HCT116 (cell line): ENCODE measurements around the gene CDH16. TPM values are rescaled to one million over a fixed set of nuclear protein-coding genes. Genes with fewer than 3 reads are reported as not detected.

ENCODE experiments used
- ATAC-seq: fragments of 200-7000 bp; cut with Tn5 transposase; 2 replicates; pipeline ENCODE4 v1.9.1; 2020; ENCODE audit warnings: mild to moderate bottlenecking, moderate library complexity
- BruUV-seq: library from RNA; stranded (reverse); fragments of 400-500 nt; replicated peaks from 2 replicates; lab custom pipeline; 2021; lab: Mats Ljungman, UMichigan
- CTCF ChIA-PET: fragments of 300-600 bp; sonication (Branson Sonifier 250); formaldehyde crosslinking; loops from one replicate; lab custom pipeline; 2021; ENCODE audit warnings: antibody characterized with exemption; lab: Charles Lee
- POLR2A ChIA-PET: fragments of 300-600, 350-600 bp; sonication (Branson Sonifier 250); formaldehyde crosslinking; loops from one replicate; lab custom pipeline; 2021; ENCODE audit warnings: antibody characterized with exemption; lab: Charles Lee
- RAD21 ChIA-PET, 2 experiments: fragments of 300-600 bp; sonication (Branson Sonifier 250); formaldehyde crosslinking; loops; one replicate each; lab custom pipeline; 2023; ENCODE audit warnings: low total read pairs in 2 of 2; ENCODE audit not compliant: uncharacterized antibody in 2 of 2, unreplicated experiment in 2 of 2, low non-redundant PET in 1 of 2; lab: Charles Lee
- DNase-seq: peaks from one replicate; pipeline ENCODE4 v3.0.0-alpha.2; 2010; ENCODE audit warnings: low read depth, low spot score
- H2AFZ ChIP-seq: fragments of 200-600 bp; shearing (Covaris generic), sonication (generic); 2 replicates; pipeline ENCODE4 v1.6.1; 2017; ENCODE audit warnings: low read depth, mixed run types, mixed read lengths, antibody characterized with exemption, low read length; ENCODE audit not compliant: poor library complexity, severe bottlenecking
- H3K27ac ChIP-seq: 2 replicates; pipeline ENCODE4 v1.5.1; 2012; ENCODE audit warnings: low read depth, low read length
- H3K27me3 ChIP-seq: fragments of 200-600 bp; sonication (generic); 2 replicates; pipeline ENCODE4 v1.6.1; 2016; ENCODE audit warnings: mixed run types, low read length, mixed read lengths; ENCODE audit not compliant: insufficient read depth
- H3K36me3 ChIP-seq, 2 experiments: fragments of 200-500 bp in 1 of 2; fragments of 200-600 bp in 1 of 2; sonication (Bioruptor generic) in 1 of 2; sonication (generic) in 1 of 2; 2 replicates each; pipeline versions ENCODE4 v1.5.1 to v1.6.1; 2014 to 2016; ENCODE audit warnings: low read length in 2 of 2, inconsistent platforms in 1 of 2, mixed read lengths in 1 of 2, mixed run types in 1 of 2; ENCODE audit not compliant: insufficient read depth in 2 of 2, control insufficient read depth in 1 of 2
- H3K4me1 ChIP-seq, 2 experiments: fragments of 200-600 bp in 1 of 2; sonication (generic) in 1 of 2; 2 replicates each; pipeline versions ENCODE4 v1.5.1 to v1.6.1; 2012 to 2017; ENCODE audit warnings: low read length in 2 of 2, inconsistent platforms in 1 of 2, mild to moderate bottlenecking in 1 of 2, mixed read lengths in 1 of 2, mixed run types in 1 of 2, moderate library complexity in 1 of 2; ENCODE audit not compliant: insufficient read depth in 2 of 2, control insufficient read depth in 1 of 2
- H3K4me2 ChIP-seq: fragments of 200-600 bp; sonication (generic); 2 replicates; pipeline ENCODE4 v1.6.1; 2017; ENCODE audit warnings: mixed run types, low read length, mixed read lengths
- H3K4me3 ChIP-seq, 2 experiments: fragments of 200-600 bp in 1 of 2; sonication (generic) in 1 of 2; replicated peaks in 1 of 2; 2 replicates each; pipeline ENCODE4 v1.5.1; 2011 to 2016; ENCODE audit warnings: low read length in 2 of 2, control low read depth in 1 of 2, low read depth in 1 of 2, mild to moderate bottlenecking in 1 of 2, mixed read lengths in 1 of 2, mixed run types in 1 of 2
- H3K79me2 ChIP-seq: fragments of 200-600 bp; sonication (generic); 2 replicates; pipeline ENCODE4 v1.6.1; 2017; ENCODE audit warnings: mild to moderate bottlenecking, mixed run types, low read length, moderate library complexity, mixed read lengths; ENCODE audit not compliant: insufficient read depth
- H3K9ac ChIP-seq: fragments of 200-600 bp; sonication (generic); 2 replicates; pipeline ENCODE4 v1.6.1; 2016; ENCODE audit warnings: low read length, mixed read lengths
- H3K9me2 ChIP-seq: fragments of 200-600 bp; sonication (generic), shearing (Covaris generic); 2 replicates; pipeline ENCODE4 v1.6.1; 2017; ENCODE audit warnings: mixed run types, mild to moderate bottlenecking, moderate library complexity; ENCODE audit not compliant: insufficient read depth
- H3K9me3 ChIP-seq, 2 experiments: fragments of 200-500 bp in 1 of 2; fragments of 200-600 bp in 1 of 2; sonication (Bioruptor generic) in 1 of 2; sonication (generic) in 1 of 2; 2 replicates each; pipeline ENCODE4 v1.6.1; 2014 to 2017; ENCODE audit warnings: low read length in 2 of 2, mixed read lengths in 2 of 2, inconsistent platforms in 1 of 2, low read depth in 1 of 2, mild to moderate bottlenecking in 1 of 2, mixed run types in 1 of 2, moderate library complexity in 1 of 2; ENCODE audit not compliant: control insufficient read depth in 1 of 2, insufficient read depth in 1 of 2
- H4K20me1 ChIP-seq: fragments of 200-600 bp; sonication (generic), shearing (Covaris generic); 2 replicates; pipeline ENCODE4 v1.6.1; 2017; ENCODE audit warnings: mixed run types, mild to moderate bottlenecking, moderate library complexity; ENCODE audit not compliant: insufficient read depth
- CTCF ChIP-seq, 3 experiments: fragments of 200-600 bp in 1 of 3; sonication (generic) in 1 of 3; IDR thresholded peaks in 2 of 3; conservative IDR thresholded peaks in 1 of 3; 2 replicates each; pipeline ENCODE4 v1.5.1; 2012 to 2017; ENCODE audit warnings: low read depth in 2 of 3, low read length in 2 of 3, antibody characterized with exemption in 1 of 3, borderline replicate concordance in 1 of 3, control low read depth in 1 of 3, mild to moderate bottlenecking in 1 of 3, mixed read lengths in 1 of 3, mixed run types in 1 of 3, moderate library complexity in 1 of 3; ENCODE audit not compliant: insufficient read depth in 1 of 3
- EGR1 ChIP-seq: IDR thresholded peaks from 2 replicates; pipeline ENCODE4 v1.6.1; 2012; ENCODE audit warnings: low read depth
- EZH2 ChIP-seq: fragments of 200-600 bp; sonication (generic); IDR thresholded peaks from 2 replicates; pipeline ENCODE4 v1.6.1; 2017; ENCODE audit warnings: antibody characterized with exemption, mixed run types
- EZH2phosphoT487 ChIP-seq: fragments of 200-600 bp; IDR thresholded peaks from 2 replicates; pipeline ENCODE4 v1.6.1; 2018; ENCODE audit warnings: antibody characterized with exemption, borderline replicate concordance
- FOSL1 ChIP-seq: IDR thresholded peaks from 2 replicates; pipeline ENCODE4 v1.6.1; 2012; ENCODE audit warnings: low read depth
- JUND ChIP-seq: IDR thresholded peaks from 2 replicates; pipeline ENCODE4 v1.6.1; 2012
- POLR2AphosphoS5 ChIP-seq: IDR thresholded peaks from 2 replicates; pipeline ENCODE4 v1.6.1; 2011; ENCODE audit warnings: mild to moderate bottlenecking, low read depth, low read length, moderate library complexity
- RAD21 ChIP-seq: IDR thresholded peaks from 2 replicates; pipeline ENCODE4 v1.6.1; 2012; ENCODE audit warnings: low read depth, mild to moderate bottlenecking
- TCF7L2 ChIP-seq: IDR thresholded peaks from 2 replicates; pipeline ENCODE4 v1.7.0; 2011; ENCODE audit warnings: borderline replicate concordance, inconsistent platforms; ENCODE audit not compliant: insufficient read depth, insufficient read length; ENCODE audit errors: extremely low read depth
- YY1 ChIP-seq: IDR thresholded peaks from 2 replicates; pipeline ENCODE4 v1.6.1; 2011; ENCODE audit warnings: low read length, low read depth, moderate library complexity, mild to moderate bottlenecking; ENCODE audit not compliant: insufficient replicate concordance; ENCODE audit errors: extremely low read depth
- ZFX ChIP-seq: fragments of 450-650 bp; IDR thresholded peaks from 2 replicates; pipeline ENCODE4 v1.6.1; 2017
- ZNF274 ChIP-seq: fragments of 200-500 bp; sonication (Bioruptor generic); IDR thresholded peaks from 2 replicates; pipeline ENCODE4 v1.6.1; 2014; ENCODE audit warnings: mild to moderate bottlenecking, low read depth, low read length, inconsistent platforms
- intact Hi-C: fragments of 100-400 bp; cut with micrococcal nuclease; formaldehyde crosslinking; loops from 2 replicates; pipeline ENCODE4 v1.10.0; 2022
- total RNA-seq: library from RNA; stranded (reverse); gene quantifications from one replicate; pipeline ENCODE4 v1.2.1, GENCODE V29; 2021; ENCODE audit not compliant: unreplicated experiment
- TF ChIP-seq, protein P1 (sequence below): IDR thresholded peaks from 2 replicates; pipeline ENCODE4 v1.6.1; 2011; ENCODE audit warnings: mild to moderate bottlenecking, low read length, moderate library complexity; ENCODE audit not compliant: insufficient replicate concordance; ENCODE audit errors: extremely low read depth

CDH16 gene
- total RNA-seq, 1 experiment from 2014 or later: not detected

DNA sequence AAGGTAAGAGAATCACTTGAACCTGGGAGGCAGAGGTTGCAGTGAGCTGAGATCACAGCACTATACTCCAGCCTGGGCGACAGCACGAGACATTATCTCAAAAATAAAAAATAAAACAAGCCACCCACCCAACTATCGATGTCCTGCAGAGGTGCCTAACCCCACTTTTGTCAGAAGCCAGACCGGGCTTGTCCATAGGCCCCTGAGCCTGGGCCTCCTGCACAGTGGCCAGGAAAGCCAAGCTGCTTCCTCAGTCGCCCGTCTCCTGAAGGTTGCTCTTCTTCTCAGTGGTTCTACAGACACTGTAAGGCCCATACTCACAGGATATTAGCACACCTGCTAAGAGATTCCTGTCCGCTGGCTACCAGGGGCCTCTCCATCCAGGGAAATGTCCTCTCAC lies 27.9 kb upstream of the CDH16 start:
- Histone ChIP-seq H3K9me3 (peaks cover 0 to 6% of the 10 kb centered on the region in 2 experiments; a peak in 1 of 4 replicates), H3K79me2 (no peaks in the 10 kb centered on the region), H2AFZ (no peak overlapping the region), H3K9ac (no peak overlapping the region), H4K20me1 (no peaks in the 10 kb centered on the region), H3K36me3 (peaks cover 2 to 5% of the 10 kb centered on the region in 2 experiments; a peak in 3 of 4 replicates), H3K4me2 (no peak overlapping the region), H3K27ac (no peak overlapping the region), H3K4me3 (no peak overlapping the region), H3K9me2 (no peaks in the 10 kb centered on the region), H3K27me3 (no peaks in the 10 kb centered on the region), H3K4me1 (peaks cover 0 to 9% of the 10 kb centered on the region in 2 experiments; a peak in 2 of 4 replicates)
- intact Hi-C loops: no loop called here
- RAD21 ChIA-PET: no interaction called here
- POLR2A ChIA-PET: no interaction called here
- TF ChIP-seq TCF7L2 (no peak), EZH2phosphoT487 (no peak), POLR2AphosphoS5 (no peak), JUND (no peak), YY1 (no peak), CTCF (IDR thresholded peaks at IDR 0.05 in 2 of 3, conservative IDR thresholded peaks at IDR 0.05 in 1 of 3; ENCODE audit: borderline replicate concordance in 1 of 3, insufficient read depth in 1 of 3, low read depth in 2 of 3, low read length in 2 of 3) (no peak), ZNF274 (no peak), EGR1 (no peak), ZFX (no peak), FOSL1 (no peak), EZH2 (no peak), RAD21 (no peak)
- TF ChIP-seq, protein P1, sequence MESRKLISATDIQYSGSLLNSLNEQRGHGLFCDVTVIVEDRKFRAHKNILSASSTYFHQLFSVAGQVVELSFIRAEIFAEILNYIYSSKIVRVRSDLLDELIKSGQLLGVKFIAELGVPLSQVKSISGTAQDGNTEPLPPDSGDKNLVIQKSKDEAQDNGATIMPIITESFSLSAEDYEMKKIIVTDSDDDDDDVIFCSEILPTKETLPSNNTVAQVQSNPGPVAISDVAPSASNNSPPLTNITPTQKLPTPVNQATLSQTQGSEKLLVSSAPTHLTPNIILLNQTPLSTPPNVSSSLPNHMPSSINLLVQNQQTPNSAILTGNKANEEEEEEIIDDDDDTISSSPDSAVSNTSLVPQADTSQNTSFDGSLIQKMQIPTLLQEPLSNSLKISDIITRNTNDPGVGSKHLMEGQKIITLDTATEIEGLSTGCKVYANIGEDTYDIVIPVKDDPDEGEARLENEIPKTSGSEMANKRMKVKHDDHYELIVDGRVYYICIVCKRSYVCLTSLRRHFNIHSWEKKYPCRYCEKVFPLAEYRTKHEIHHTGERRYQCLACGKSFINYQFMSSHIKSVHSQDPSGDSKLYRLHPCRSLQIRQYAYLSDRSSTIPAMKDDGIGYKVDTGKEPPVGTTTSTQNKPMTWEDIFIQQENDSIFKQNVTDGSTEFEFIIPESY: no peak
- CTCF ChIA-PET: interaction anchor here (0.7 to 1.1 kb wide), 2 partner anchors 14 to 51 kb away, joined by 3 read pairs; partner anchors contain the start of gene CES3
- BruUV-seq: no TSS peak
- ATAC-seq (no peak), DNase-seq (no peak)
